Cardiac fibroblast (primary cell): Measurements from ENCODE around the gene SIVA1.

Source experiments
- DNase-seq, 2 donors: peaks; one replicate each; pipeline versions ENCODE4 v3.0.0 to v3.0.0-alpha.2; 2010; ENCODE audit warnings: low read depth in 2 of 2
- H3K4me3 ChIP-seq, 2 donors: replicated peaks in 1 of 2; 1 replicate in 1 of 2; 2 replicates in 1 of 2; pipeline ENCODE4 v1.5.1; 2011; ENCODE audit warnings: low read depth in 2 of 2, low read length in 2 of 2, mild to moderate bottlenecking in 2 of 2, moderate library complexity in 1 of 2
- CTCF ChIP-seq: IDR thresholded peaks from one replicate; pipeline ENCODE4 v1.5.1; 2011; ENCODE audit warnings: low read depth, mild to moderate bottlenecking, low read length, inconsistent platforms

Gene SIVA1

GRCh38 chr14:104786726-104787675 is 34.1 kb downstream of the SIVA1 start:
- TF ChIP-seq CTCF, result no peak
- H3K4me3 ChIP-seq, result no peak overlapping the region
- no peak for DNase-seq

- DNase-seq, result no peak
- TF ChIP-seq CTCF, result no peak
- no peak overlapping the region for H3K4me3 ChIP-seq
Observed at GRCh38 chr14:104787736-104788135, 34.8 kb downstream of the SIVA1 start.

- DNase-seq, result no peak
- no peak overlapping the region for H3K4me3 ChIP-seq
- TF ChIP-seq CTCF, result no peak
Observed at GRCh38 chr14:104788161-104788818, 35.3 kb downstream of the SIVA1 start.

GRCh38 chr14:104788873-104789663 is 36.1 kb downstream of the SIVA1 start:
- no peak for TF ChIP-seq CTCF
- DNase-seq, result no peak
- H3K4me3 ChIP-seq, result no peak overlapping the region

GRCh38 chr14:104789752-104790743 is 37.1 kb downstream of the SIVA1 start:
- DNase-seq, result no peak
- H3K4me3 ChIP-seq, result no peak overlapping the region
- no peak for TF ChIP-seq CTCF
